Right cardiac atrium (tissue), 5 donors: ENCODE results near the gene CBX8. TPM values are rescaled to one million over a fixed set of nuclear protein-coding genes. Genes with fewer than 3 reads are reported as not detected.

Experiments used
- ATAC-seq, 2 donors: fragments of 200-7000 bp; cut with Tn5 transposase; one replicate each; pipeline versions ENCODE4 v1.8.0 to v1.9.1; 2020; ENCODE audit warnings: moderate library complexity in 2 of 2, mild to moderate bottlenecking in 1 of 2
- DNase-seq, 3 donors: peaks; one replicate each; pipeline ENCODE4 v3.0.0-alpha.2; 2020
- H3K27ac ChIP-seq: one replicate; pipeline ENCODE4 v1.5.1; 2013; ENCODE audit warnings: mild to moderate bottlenecking, low read length, control low read depth, moderate library complexity
- H3K27me3 ChIP-seq: one replicate; pipeline ENCODE4 v1.6.1; 2013; ENCODE audit not compliant: control insufficient read depth, insufficient read depth
- H3K4me1 ChIP-seq: one replicate; pipeline ENCODE4 v1.6.1; 2013; ENCODE audit warnings: low read length; ENCODE audit not compliant: control insufficient read depth, insufficient read depth
- H3K4me3 ChIP-seq: one replicate; pipeline ENCODE4 v1.5.1; 2013; ENCODE audit warnings: low read length, control low read depth
- H3K9me3 ChIP-seq: one replicate; pipeline ENCODE4 v1.6.1; 2013; ENCODE audit warnings: low read length; ENCODE audit not compliant: control insufficient read depth
- WGBS: extraction: QIAGEN DNeasy Blood & Tissue Kit; methylation state at CpG from one replicate; pipeline ENCODE4 v1.1.7; 2013; 5-methylcytosine and 5-hydroxymethylcytosine counted together
- intact Hi-C, 4 donors: fragments of 100-400 bp; cut with DNase I; formaldehyde crosslinking; loops; one replicate each; pipeline versions ENCODE4 v1.11.0 to v1.14.0; 2022 to 2023
- polyA plus RNA-seq: library from polyadenylated mRNA; stranded (reverse); fragments of 200-250 nt; gene quantifications from one replicate; pipeline ENCODE4 v1.2.3, GENCODE V29; 2013
- total RNA-seq, 4 donors: library from RNA; stranded (reverse); fragmentation: NEBNext Ultra II Directional; extraction: Animal tissue kit (Norgen Biotek cat#: 25700); gene quantifications; one replicate each; pipeline ENCODE4 v1.2.1, GENCODE V29; 2021
- donor health status: healthy with polysubstance abuse.
- donor health status: DM: no; HTN: yes; CAD: no.
- donor health status: DM: no; HTN: no; CAD: no.
- donor health status: DM: no; HTN: yes; CAD: no; lungs with severe emphysema.
- donor health status: DM: yes; HTN: yes; CAD: no.

CBX8 gene
- total and polyA plus RNA-seq, 5 donors: 2.4 to 7.3 (median 4.7) TPM

- ATAC-seq: no peak
- DNase-seq: no peak
- Histone ChIP-seq H3K9me3 (no peaks in the 10 kb centered on the region), H3K27ac (no peak overlapping the region), H3K27me3 (no peaks in the 10 kb centered on the region), H3K4me1 (no peaks in the 10 kb centered on the region), H3K4me3 (no peak overlapping the region)
- 6% methylated on average over 57 of the region's 57 CpGs for WGBS
- intact Hi-C loops: loop anchor here in 1 of 4 donors (10.0 kb wide), 1 partner anchor 192 kb away; no protein-coding TSS in a partner anchor
Observed at GRCh38 chr17:79802736-79803420, 6.0 kb upstream of the CBX8 start.

DNA sequence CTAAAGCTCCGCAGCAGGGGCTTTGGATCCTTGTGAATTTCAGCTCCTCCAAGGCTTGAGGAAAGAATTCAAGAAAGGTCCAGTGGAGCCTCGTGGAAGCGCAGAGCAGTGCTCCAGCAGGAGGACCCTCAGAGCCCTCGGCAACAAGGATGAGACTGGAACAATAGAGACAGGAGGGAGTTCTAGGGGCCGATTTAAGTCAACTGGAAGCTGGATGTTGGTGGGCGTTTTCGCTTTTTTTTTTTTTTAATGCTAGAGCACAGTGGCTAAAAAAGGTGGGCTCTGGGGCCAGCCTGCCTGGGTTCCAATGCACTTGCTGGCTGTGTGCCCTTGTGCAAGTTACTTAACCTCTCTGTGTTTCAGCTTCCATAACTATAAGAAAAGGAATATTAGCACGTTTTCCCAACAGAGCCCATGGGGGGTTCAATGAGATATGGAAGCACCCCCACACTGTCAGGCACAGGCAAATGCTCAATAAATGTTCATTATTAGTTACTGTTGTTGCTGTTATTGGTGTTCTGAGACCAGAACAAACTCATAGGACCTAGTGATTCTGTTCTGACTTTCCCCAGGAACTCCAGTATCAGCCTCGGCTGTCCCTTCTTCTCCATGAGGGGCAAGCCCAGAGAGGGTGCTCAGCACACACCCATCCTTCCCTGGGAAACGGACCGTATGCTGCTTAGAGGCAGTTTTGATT is 5.3 kb upstream of the CBX8 start:
- H3K27me3 ChIP-seq: no peaks in the 10 kb centered on the region
- WGBS: 11% methylated on average over 11 of the region's 11 CpGs
- intact Hi-C loops: loop anchor here in 1 of 4 donors (10.0 kb wide), 1 partner anchor 193 kb away; no protein-coding TSS in a partner anchor
- no peaks in the 10 kb centered on the region for H3K9me3 ChIP-seq
- H3K4me1 ChIP-seq: no peaks in the 10 kb centered on the region
- H3K4me3 ChIP-seq: no peak overlapping the region
- ATAC-seq (no peak), DNase-seq (no peak)
- H3K27ac ChIP-seq: no peak overlapping the region

DNA sequence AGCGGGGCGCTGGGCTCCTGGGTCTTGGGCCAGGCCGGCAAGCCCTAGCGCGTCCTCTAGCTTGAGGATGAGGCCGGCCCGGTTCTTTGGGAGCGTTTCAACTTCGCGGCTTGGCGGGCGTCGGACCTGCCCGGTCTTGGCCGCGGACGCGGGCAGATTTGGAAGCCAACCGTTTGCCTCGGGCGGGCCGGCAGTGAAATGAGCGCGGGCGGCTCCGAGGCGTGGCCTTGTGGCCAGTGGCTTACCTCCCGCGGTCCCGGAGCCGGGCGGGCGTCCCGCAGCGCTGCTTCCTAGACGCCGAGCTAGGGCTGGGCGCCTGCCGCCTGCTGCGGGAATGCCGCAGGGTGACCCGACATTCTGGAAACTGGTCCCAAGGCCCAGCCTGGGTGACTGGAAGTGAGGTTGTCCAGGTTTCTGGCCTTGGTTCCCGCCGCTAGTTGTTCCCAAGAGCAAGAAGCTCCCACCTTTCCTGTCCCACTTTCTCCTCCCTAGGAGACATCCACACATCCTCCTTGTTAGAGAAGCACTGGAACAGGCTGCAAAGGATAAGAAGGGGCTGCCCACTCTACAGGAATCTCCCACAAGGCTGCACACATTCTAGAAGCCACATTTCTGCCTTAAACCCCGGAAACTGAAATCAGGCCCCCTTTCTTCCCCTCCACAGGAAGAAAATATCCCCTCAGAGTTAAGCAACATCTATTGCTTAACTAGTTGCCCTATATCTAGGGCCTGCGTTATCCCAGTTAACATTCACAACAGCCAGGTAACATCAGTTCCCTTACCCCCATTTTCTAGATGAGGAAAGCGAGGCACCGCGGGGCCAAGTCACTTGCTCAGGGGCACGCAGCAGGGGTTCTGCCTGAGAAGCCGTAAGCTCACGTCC is 4.5 kb upstream of the CBX8 start:
- intact Hi-C loops: loop anchor here in 1 of 4 donors (10.0 kb wide), 1 partner anchor 193 kb away; no protein-coding TSS in a partner anchor
- DNase-seq (peak in 2 of 3 donors; percentile 53 to 58), ATAC-seq (no peak)
- WGBS: 5% methylated on average over 52 of the region's 52 CpGs
- H3K27me3 ChIP-seq: no peaks in the 10 kb centered on the region
- H3K4me3 ChIP-seq: no peak overlapping the region
- no peaks in the 10 kb centered on the region for H3K9me3 ChIP-seq
- no peaks in the 10 kb centered on the region for H3K4me1 ChIP-seq
- no peak overlapping the region for H3K27ac ChIP-seq

DNA sequence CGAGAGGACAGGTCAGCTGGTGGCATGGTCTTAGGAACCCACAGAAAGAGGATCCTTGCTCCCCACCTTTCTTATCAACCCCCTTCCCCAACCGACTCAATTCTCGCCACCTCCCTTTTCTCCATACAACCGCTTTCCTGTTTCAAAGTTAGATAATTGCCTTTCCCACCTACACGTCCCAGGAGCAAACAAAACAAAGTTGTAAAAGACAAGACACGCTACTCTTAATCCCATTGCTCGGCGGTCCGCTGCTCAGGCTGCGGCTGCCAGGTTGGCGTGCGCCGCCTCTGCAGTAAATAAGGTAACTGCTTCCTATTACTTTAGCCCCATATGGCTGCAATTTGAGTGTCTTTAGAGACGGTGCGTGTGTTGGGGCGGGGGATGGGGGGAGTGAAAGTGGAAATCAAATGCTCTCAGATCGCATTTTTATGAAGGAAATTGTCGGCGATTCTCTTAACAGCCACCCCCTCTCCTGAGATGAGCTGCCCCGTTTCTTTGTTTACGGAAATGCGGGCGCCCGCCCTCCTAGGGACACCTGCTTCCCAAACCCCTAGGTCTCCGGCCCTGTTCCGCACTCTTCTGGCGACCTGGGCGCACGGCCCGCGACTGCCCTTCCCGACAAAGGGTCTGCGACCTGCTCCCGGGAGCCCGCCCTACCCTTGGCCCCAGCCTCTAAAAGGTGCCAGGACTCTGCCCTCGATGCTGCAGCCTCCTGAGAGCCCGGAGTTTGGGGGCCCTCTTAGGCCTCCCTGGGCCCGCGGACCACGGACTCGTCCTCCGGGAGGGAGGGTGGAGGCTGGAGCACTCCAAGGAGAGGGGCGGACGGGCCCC is 3.7 kb upstream of the CBX8 start:
- Histone ChIP-seq H3K9me3 (no peaks in the 10 kb centered on the region), H3K4me3 (no peak overlapping the region), H3K27me3 (no peaks in the 10 kb centered on the region), H3K4me1 (no peaks in the 10 kb centered on the region), H3K27ac (no peak overlapping the region)
- WGBS: 2% methylated on average over 44 of the region's 44 CpGs
- DNase-seq: peak in 2 of 3 donors; percentile 51 to 66
- no peak for ATAC-seq
- intact Hi-C loops: loop anchor here in 1 of 4 donors (10.0 kb wide), 1 partner anchor 194 kb away; no protein-coding TSS in a partner anchor

DNA sequence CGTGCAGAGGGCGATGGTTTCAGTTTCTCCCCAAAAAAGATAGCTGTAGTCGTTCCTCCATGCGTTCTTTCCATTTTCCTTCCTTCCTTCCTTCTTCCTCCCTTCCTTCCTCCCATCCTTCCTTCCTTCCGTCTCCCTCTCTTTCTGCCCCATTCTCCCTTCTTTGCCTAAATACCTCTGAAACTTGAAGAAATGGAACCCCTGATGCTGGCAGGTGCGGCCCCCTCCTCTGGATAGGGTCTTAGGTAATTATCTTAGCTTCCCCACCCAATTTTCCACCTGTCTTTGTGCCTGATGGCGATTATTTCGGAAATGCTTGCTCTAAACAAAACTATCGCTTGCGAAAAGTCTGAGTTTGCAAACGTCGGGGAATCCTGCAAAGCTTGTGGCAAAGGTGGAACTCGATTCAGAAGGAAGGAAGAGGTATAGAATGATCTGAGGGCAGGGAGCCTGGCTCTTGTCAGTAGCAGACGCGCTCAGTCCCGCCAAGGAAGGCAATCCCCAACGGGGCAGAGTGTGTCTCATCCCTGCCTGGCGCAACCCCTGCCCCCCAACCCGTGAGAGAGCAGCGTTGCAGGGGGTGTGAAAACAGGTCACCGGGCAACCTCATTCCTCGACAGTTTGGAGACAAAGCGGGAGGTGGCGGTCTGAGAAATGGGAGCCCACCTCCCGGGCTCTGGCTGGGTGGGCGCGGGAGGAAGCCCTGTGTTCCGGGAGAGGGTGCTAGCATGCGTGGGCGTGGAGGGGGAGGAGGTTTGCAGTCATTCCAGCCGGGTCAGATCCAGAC is 2.9 kb upstream of the CBX8 start:
- Histone ChIP-seq H3K4me1 (no peaks in the 10 kb centered on the region), H3K27me3 (no peaks in the 10 kb centered on the region), H3K9me3 (no peaks in the 10 kb centered on the region), H3K4me3 (no peak overlapping the region), H3K27ac (no peak overlapping the region)
- WGBS: 4% methylated on average over 31 of the region's 31 CpGs
- DNase-seq (no peak), ATAC-seq (no peak)
- intact Hi-C loops: loop anchor here in 2 of 4 donors (2.0 to 10.0 kb wide), 3 partner anchors 39 to 195 kb away; partner anchors contain the start of gene CBX4 (in 1 of the 2)

GRCh38 chr17:79799174-79799537 is 2.3 kb upstream of the CBX8 start:
- no peak overlapping the region for H3K4me3 ChIP-seq
- ATAC-seq (no peak), DNase-seq (peak in 2 of 3 donors; percentile 61 to 71)
- WGBS: 3% methylated on average over 23 of the region's 23 CpGs
- H3K27me3 ChIP-seq: no peaks in the 10 kb centered on the region
- no peaks in the 10 kb centered on the region for H3K4me1 ChIP-seq
- H3K27ac ChIP-seq: no peak overlapping the region
- intact Hi-C loops: loop anchor here in 1 of 4 donors (2.0 to 10.0 kb wide), 2 partner anchors 40 to 116 kb away; partner anchors contain the start of gene CBX4
- H3K9me3 ChIP-seq: no peaks in the 10 kb centered on the region

GRCh38 chr17:79798299-79799173 is 1.7 kb upstream of the CBX8 start:
- Histone ChIP-seq H3K27ac (no peak overlapping the region), H3K27me3 (no peaks in the 10 kb centered on the region), H3K9me3 (no peaks in the 10 kb centered on the region), H3K4me3 (peak overlapping the region; percentile 74), H3K4me1 (no peaks in the 10 kb centered on the region)
- ATAC-seq (no peak), DNase-seq (peak in 2 of 3 donors; percentile 53 to 64)
- intact Hi-C loops: loop anchor here in 1 of 4 donors (2.0 to 10.0 kb wide), 2 partner anchors 40 to 116 kb away; partner anchors contain the start of gene CBX4
- 2% methylated on average over 70 of the region's 70 CpGs for WGBS

DNA sequence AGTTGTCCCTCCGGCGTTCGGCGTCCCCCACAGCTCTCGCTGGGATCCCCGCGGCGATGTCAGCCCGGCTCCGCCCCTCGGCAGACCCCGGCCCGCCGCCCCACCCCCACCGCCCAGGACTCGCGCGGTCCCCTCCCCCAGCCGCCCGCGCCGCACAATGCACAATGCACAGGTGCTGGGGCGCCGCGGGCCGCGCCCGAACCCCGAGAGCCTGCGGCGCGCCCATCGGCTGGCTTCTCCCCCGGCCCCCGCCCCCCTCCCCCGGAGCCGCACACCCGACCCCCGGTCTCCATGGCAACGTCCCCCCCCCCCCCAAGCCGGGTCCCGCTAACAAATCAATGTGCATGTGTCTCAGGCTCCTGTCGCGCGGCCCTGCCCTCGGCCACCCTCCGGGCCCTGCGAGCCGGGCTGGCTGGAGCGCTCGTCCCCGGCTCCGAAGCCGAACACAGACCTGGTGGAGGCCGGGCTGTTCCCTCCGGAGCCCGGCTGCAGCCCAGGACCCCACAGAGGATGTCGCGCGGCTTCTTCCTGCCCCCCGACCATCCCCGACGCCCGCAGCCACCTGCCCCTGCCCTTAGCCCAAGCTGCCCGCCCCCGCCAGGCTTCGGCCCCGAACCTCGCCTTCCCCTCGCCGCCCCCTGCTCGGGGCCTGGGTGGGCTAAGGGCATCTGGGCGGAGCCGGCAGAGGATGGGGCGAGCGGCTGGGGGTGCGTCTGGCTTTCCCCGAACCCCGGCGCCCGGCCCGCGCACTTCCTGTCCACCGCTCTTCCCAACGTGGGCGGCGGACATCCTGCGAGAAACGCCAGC is 818 bp upstream of the CBX8 start:
- H3K4me3 ChIP-seq: peak overlapping the region; percentile 74
- no peaks in the 10 kb centered on the region for H3K4me1 ChIP-seq
- DNase-seq: peak in 2 of 3 donors; percentile 70 to 79
- no peaks in the 10 kb centered on the region for H3K9me3 ChIP-seq
- intact Hi-C loops: loop anchor here in 1 of 4 donors (2.0 to 10.0 kb wide), 2 partner anchors 41 to 117 kb away; partner anchors contain the start of gene CBX4
- H3K27me3 ChIP-seq: no peaks in the 10 kb centered on the region
- WGBS: under 1% methylated on average over 87 of the region's 89 CpGs
- ATAC-seq: peak in 1 of 2 donors; percentile 28
- no peak overlapping the region for H3K27ac ChIP-seq
